Neural progenitor cell (in vitro differentiated cells): ENCODE results near the gene KDM2B. TPM values are rescaled to one million over a fixed set of nuclear protein-coding genes. Genes with fewer than 3 reads are reported as not detected.
"Not testable (repeated sequence)": the region's sequence is repeated elsewhere in the genome, so short reads cannot be mapped to it uniquely, and the experiment has no call there.

Experiments used
- DNase-seq: peaks from one replicate; pipeline ENCODE4 v3.0.0-alpha.2; 2016; ENCODE audit warnings: low spot score
- H2AFZ ChIP-seq: fragments of 200-600 bp; sonication (generic); replicated peaks from 2 replicates; pipeline ENCODE4 v1.6.1; 2016; ENCODE audit warnings: antibody characterized with exemption
- H3F3A ChIP-seq: fragments of 200-600 bp; sonication (generic); 2 replicates; pipeline ENCODE4 v1.6.1; 2016; ENCODE audit warnings: antibody characterized with exemption, low read depth
- H3K27ac ChIP-seq: fragments of 200-600 bp; sonication (generic); 2 replicates; pipeline ENCODE4 v1.5.1; 2016; ENCODE audit warnings: mild to moderate bottlenecking
- H3K27me3 ChIP-seq: fragments of 200-600 bp; sonication (generic); 2 replicates; pipeline ENCODE4 v1.6.1; 2016; ENCODE audit warnings: mild to moderate bottlenecking, moderate library complexity
- H3K36me3 ChIP-seq: fragments of 200-600 bp; sonication (generic); 2 replicates; pipeline ENCODE4 v1.5.1; 2016
- H3K4me1 ChIP-seq: fragments of 200-600 bp; sonication (generic); 2 replicates; pipeline ENCODE4 v1.6.1; 2016; ENCODE audit warnings: mixed run types
- H3K4me2 ChIP-seq: fragments of 200-600 bp; sonication (generic); 2 replicates; pipeline ENCODE4 v1.6.1; 2016
- H3K4me3 ChIP-seq: fragments of 200-600 bp; sonication (generic); 2 replicates; pipeline ENCODE4 v1.5.1; 2016
- H3K79me2 ChIP-seq: fragments of 200-600 bp; sonication (generic); 2 replicates; pipeline ENCODE4 v1.6.1; 2016; ENCODE audit warnings: low read depth
- H3K9ac ChIP-seq: fragments of 200-600 bp; sonication (generic); 2 replicates; pipeline ENCODE4 v1.6.1; 2016
- H3K9me3 ChIP-seq: fragments of 200-600 bp; sonication (generic); 2 replicates; pipeline ENCODE4 v1.5.1; 2016; ENCODE audit warnings: low read depth
- H4K20me1 ChIP-seq: fragments of 200-600 bp; sonication (generic); 2 replicates; pipeline ENCODE4 v1.6.1; 2016; ENCODE audit warnings: low read depth
- H3K27ac Mint-ChIP-seq: 3 replicates; pipeline ENCODE4 v1.8.0; 2021; ENCODE audit warnings: mixed read lengths
- H3K27me3 Mint-ChIP-seq: 2 replicates; pipeline ENCODE4 v1.8.0; 2022; ENCODE audit warnings: low read depth, mild to moderate bottlenecking, inconsistent platforms, moderate library complexity, mixed read lengths; ENCODE audit not compliant: insufficient read depth
- H3K36me3 Mint-ChIP-seq: 3 replicates; pipeline ENCODE4 v1.8.0; 2021; ENCODE audit warnings: mixed read lengths
- H3K4me1 Mint-ChIP-seq: 3 replicates; pipeline ENCODE4 v1.8.0; 2021; ENCODE audit warnings: mixed read lengths
- H3K4me3 Mint-ChIP-seq: 3 replicates; pipeline ENCODE4 v1.8.0; 2021; ENCODE audit warnings: mild to moderate bottlenecking, moderate library complexity, mixed read lengths
- H3K9me3 Mint-ChIP-seq: 3 replicates; pipeline ENCODE4 v1.8.0; 2020; ENCODE audit warnings: mixed read lengths
- CTCF ChIP-seq: fragments of 200-600 bp; sonication (generic); IDR thresholded peaks from 2 replicates; pipeline ENCODE4 v1.5.1; 2017; ENCODE audit warnings: antibody characterized with exemption, mild to moderate bottlenecking
- EZH2 ChIP-seq: fragments of 200-600 bp; sonication (generic); IDR thresholded peaks from 2 replicates; pipeline ENCODE4 v1.6.1; 2017; ENCODE audit warnings: antibody characterized with exemption, mild to moderate bottlenecking, moderate library complexity
- EZH2phosphoT487 ChIP-seq: fragments of 200-600 bp; sonication (generic); IDR thresholded peaks from 2 replicates; pipeline ENCODE4 v1.6.1; 2017; ENCODE audit warnings: antibody characterized with exemption
- total RNA-seq: library from RNA; depleted of rRNA; stranded (reverse); fragments of >200 nt; gene quantifications from 2 replicates; pipeline ENCODE4 v1.2.3, GENCODE V29; 2015; ENCODE audit warnings: low replicate concordance

Gene KDM2B
- total RNA-seq, 1 donor from 2014 or later: 85.3 TPM

GRCh38 chr12:121392325-121392716 is 188.5 kb downstream of the KDM2B start:
- H3K27ac Mint-ChIP-seq: no peak overlapping the region
- Histone ChIP-seq H3K4me3 (no peak overlapping the region), H3K27me3 (no peaks in the 10 kb centered on the region), H3K27ac (no peak overlapping the region), H3F3A (no peaks in the 10 kb centered on the region), H3K79me2 (no peaks in the 10 kb centered on the region), H4K20me1 (no peaks in the 10 kb centered on the region), H2AFZ (no peak overlapping the region), H3K9ac (no peak overlapping the region), H3K4me2 (no peak overlapping the region), H3K9me3 (no peaks in the 10 kb centered on the region), H3K4me1 (no peaks in the 10 kb centered on the region), H3K36me3 (no peaks in the 10 kb centered on the region)
- no peak for DNase-seq
- H3K4me3 Mint-ChIP-seq: no peak overlapping the region
- peaks cover 2% of the 10 kb centered on the region for H3K9me3 Mint-ChIP-seq
- peaks cover 3% of the 10 kb centered on the region for H3K27me3 Mint-ChIP-seq
- no peaks in the 10 kb centered on the region for H3K36me3 Mint-ChIP-seq
- H3K4me1 Mint-ChIP-seq: no peaks in the 10 kb centered on the region
- TF ChIP-seq EZH2 (no peak), EZH2phosphoT487 (no peak), CTCF (no peak)

DNA sequence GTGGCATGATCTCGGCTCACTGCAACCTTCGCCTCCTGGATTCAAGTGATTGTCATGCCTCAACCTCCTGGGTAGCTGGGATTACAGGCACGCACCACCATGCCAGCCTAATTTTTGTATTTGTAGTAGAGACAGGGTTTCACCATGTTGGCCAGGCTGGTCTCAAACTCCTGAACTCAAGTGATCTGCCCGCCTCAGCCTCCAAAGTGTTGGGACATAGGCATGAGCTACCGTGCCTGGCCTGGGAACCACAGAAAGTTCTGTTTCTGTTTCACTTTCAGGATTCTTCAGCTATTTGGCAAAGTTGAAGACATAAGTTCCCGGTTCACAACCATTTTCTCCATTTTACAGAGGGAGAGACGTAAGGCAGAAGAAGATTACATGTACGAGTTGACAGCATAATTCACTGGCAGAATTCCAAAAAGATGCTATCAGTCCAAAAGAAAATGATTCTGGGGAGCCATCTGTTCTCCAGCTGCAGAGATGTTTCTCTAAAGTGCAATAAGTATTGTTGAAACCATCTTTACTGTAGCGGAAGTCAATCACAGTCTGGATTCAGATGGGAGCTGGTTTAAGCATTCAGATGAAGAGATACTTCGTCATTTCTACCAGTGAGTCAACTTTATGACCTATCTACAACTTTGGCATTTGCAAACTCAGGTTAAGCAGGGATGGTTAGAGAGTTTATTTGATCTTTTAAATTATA is 189.1 kb downstream of the KDM2B start:
- Mint-ChIP-seq H3K9me3 (no peaks in the 10 kb centered on the region), H3K4me3 (no peak overlapping the region), H3K36me3 (no peaks in the 10 kb centered on the region), H3K4me1 (no peaks in the 10 kb centered on the region), H3K27ac (no peak overlapping the region), H3K27me3 (peaks cover 3% of the 10 kb centered on the region)
- no peaks in the 10 kb centered on the region for H4K20me1 ChIP-seq
- H3K27me3 ChIP-seq: no peaks in the 10 kb centered on the region
- H3K4me2 ChIP-seq: no peak overlapping the region
- no peak overlapping the region for H3K9ac ChIP-seq
- H3K27ac ChIP-seq: no peak overlapping the region
- no peaks in the 10 kb centered on the region for H3K4me1 ChIP-seq
- H3F3A ChIP-seq: no peaks in the 10 kb centered on the region
- no peaks in the 10 kb centered on the region for H3K36me3 ChIP-seq
- H3K9me3 ChIP-seq: no peaks in the 10 kb centered on the region
- H3K79me2 ChIP-seq: no peaks in the 10 kb centered on the region
- TF ChIP-seq EZH2 (no peak), EZH2phosphoT487 (no peak)
- peak overlapping the region; percentile 37 for H2AFZ ChIP-seq
- no peak for DNase-seq
- no peak overlapping the region for H3K4me3 ChIP-seq

DNA sequence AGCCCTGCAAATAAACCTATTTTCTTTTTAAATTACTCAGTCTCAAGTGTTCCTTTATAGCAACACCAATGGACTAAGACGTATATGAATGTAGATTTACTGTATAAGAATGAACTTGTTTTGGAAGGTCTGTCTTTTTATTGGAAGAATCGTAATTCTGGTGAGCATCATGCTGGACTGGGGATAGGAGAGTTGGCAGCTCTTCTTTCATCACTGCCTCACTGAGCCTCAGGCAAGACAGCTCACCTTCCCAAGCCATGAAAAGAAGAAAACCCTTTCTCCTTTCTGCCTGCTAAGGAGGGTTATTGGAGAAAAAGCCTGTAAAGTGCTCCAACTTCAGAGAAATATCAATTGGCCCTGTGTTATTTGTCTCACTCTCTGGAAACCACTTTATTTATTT is 190.0 kb downstream of the KDM2B start:
- H3K36me3 Mint-ChIP-seq: no peaks in the 10 kb centered on the region
- H4K20me1 ChIP-seq: no peaks in the 10 kb centered on the region
- no peak overlapping the region for H3K27ac Mint-ChIP-seq
- H3K79me2 ChIP-seq: no peaks in the 10 kb centered on the region
- DNase-seq: no peak
- no peak overlapping the region for H3K9ac ChIP-seq
- H3F3A ChIP-seq: no peaks in the 10 kb centered on the region
- H3K27me3 ChIP-seq: no peaks in the 10 kb centered on the region
- H3K4me3 Mint-ChIP-seq: no peak overlapping the region
- no peak overlapping the region for H3K4me2 ChIP-seq
- H3K9me3 Mint-ChIP-seq: no peaks in the 10 kb centered on the region
- no peak overlapping the region for H2AFZ ChIP-seq
- H3K4me1 Mint-ChIP-seq: no peaks in the 10 kb centered on the region
- H3K27me3 Mint-ChIP-seq: peaks cover 3% of the 10 kb centered on the region
- no peak overlapping the region for H3K4me3 ChIP-seq
- H3K36me3 ChIP-seq: no peaks in the 10 kb centered on the region
- TF ChIP-seq EZH2 (no peak), EZH2phosphoT487 (no peak), CTCF (no peak)
- no peak overlapping the region for H3K27ac ChIP-seq
- H3K9me3 ChIP-seq: no peaks in the 10 kb centered on the region
- no peaks in the 10 kb centered on the region for H3K4me1 ChIP-seq

DNA sequence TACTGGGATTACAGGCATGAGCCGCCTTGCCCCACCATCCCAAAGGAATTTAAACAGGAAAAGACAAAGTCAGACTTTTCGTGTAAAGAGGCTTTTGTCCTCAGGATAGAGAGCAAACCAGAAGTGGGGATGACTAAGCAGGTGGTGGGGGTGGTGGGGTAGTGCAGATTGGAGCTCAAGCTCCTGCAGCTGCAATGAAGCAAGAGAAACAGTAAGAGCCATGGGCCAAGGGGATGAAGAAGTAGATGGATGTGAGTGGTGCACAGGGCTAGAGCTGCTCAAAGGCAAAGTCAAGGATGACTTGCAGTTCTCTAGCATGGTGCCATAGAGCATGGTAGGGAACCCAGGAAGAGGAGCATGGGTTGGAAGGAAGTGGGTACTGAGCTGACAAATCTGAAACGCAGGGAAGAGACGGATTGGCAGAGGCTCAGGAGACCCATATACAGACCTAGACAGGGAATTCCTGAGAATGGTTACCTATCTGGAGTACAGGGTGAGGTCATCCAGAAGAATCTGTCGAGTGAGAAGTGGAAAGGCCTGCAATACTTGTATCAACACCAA is 192.3 kb downstream of the KDM2B start:
- H3K36me3 ChIP-seq: no peaks in the 10 kb centered on the region
- DNase-seq: no peak
- no peaks in the 10 kb centered on the region for H3K4me1 ChIP-seq
- H3K27ac ChIP-seq: no peak overlapping the region
- no peaks in the 10 kb centered on the region for H3K27me3 ChIP-seq
- peaks cover 3% of the 10 kb centered on the region for H3K27me3 Mint-ChIP-seq
- no peak overlapping the region for H3K4me3 Mint-ChIP-seq
- no peaks in the 10 kb centered on the region for H3F3A ChIP-seq
- no peak overlapping the region for H3K9ac ChIP-seq
- TF ChIP-seq EZH2phosphoT487 (no peak), EZH2 (no peak), CTCF (no peak)
- H3K9me3 ChIP-seq: no peaks in the 10 kb centered on the region
- no peaks in the 10 kb centered on the region for H3K79me2 ChIP-seq
- H3K36me3 Mint-ChIP-seq: no peaks in the 10 kb centered on the region
- no peaks in the 10 kb centered on the region for H3K4me1 Mint-ChIP-seq
- no peak overlapping the region for H3K4me3 ChIP-seq
- no peaks in the 10 kb centered on the region for H4K20me1 ChIP-seq
- H3K9me3 Mint-ChIP-seq: no peaks in the 10 kb centered on the region
- no peak overlapping the region for H3K27ac Mint-ChIP-seq
- no peak overlapping the region for H2AFZ ChIP-seq
- H3K4me2 ChIP-seq: no peak overlapping the region

- H3K36me3 Mint-ChIP-seq, H3K36me3 ChIP-seq, H3K27ac Mint-ChIP-seq, H3K27ac ChIP-seq, H4K20me1 ChIP-seq, H3K9ac ChIP-seq, H3F3A ChIP-seq, H2AFZ ChIP-seq, H3K79me2 ChIP-seq, DNase-seq, H3K4me2 ChIP-seq, H3K4me3 Mint-ChIP-seq, H3K4me1 ChIP-seq, H3K9me3 Mint-ChIP-seq, H3K9me3 ChIP-seq, H3K27me3 Mint-ChIP-seq, H3K27me3 ChIP-seq, H3K4me3 ChIP-seq, H3K4me1 Mint-ChIP-seq: not testable (repeated sequence)
Observed at GRCh38 chr12:121384891-121385290, 195.9 kb downstream of the KDM2B start.
